DMS53 treated with DMSO at 0.1 percent for 48 hours (cell line): ENCODE measurements around the gene NME2.
"Not testable (repeated sequence)": the region's sequence is repeated elsewhere in the genome, so short reads cannot be mapped to it uniquely, and the experiment has no call there.

Experiments
- DNase-seq: peaks from one replicate; lab custom pipeline; 2025; ENCODE audit not compliant: unreplicated experiment; lab: John Stamatoyannopoulos, UW

NME2 gene

GRCh38 chr17:51152766-51153209 is 13.4 kb upstream of the NME2 start:
- peak; percentile 85 for DNase-seq

- peak; percentile 100 for DNase-seq
Measured at GRCh38 chr17:51153210-51154072, 12.8 kb upstream of the NME2 start, which contains the start of gene NME1. Gene NME1 (plus strand): TSS chr17:51153559. CDS start chr17:51155655, 2,096 bp downstream.

GRCh38 chr17:51154176-51154575 is 12.0 kb upstream of the NME2 start:
- no peak for DNase-seq

- DNase-seq: no peak
Measured at GRCh38 chr17:51155416-51155815, 10.8 kb upstream of the NME2 start.

GRCh38 chr17:51159604-51160003 is 6.6 kb upstream of the NME2 start:
- no peak for DNase-seq

- no peak for DNase-seq
Measured at GRCh38 chr17:51161541-51161940, 4.7 kb upstream of the NME2 start.

- DNase-seq: peak; percentile 61
Measured at GRCh38 chr17:51164911-51165679, 1.1 kb upstream of the NME2 start.

- peak; percentile 69 for DNase-seq
Measured at GRCh38 chr17:51165680-51166197, 472 bp upstream of the NME2 start.

- peak; percentile 32 for DNase-seq
Measured at GRCh38 chr17:51166987-51167931, 1.0 kb downstream of the NME2 start.

- DNase-seq: no peak
Measured at GRCh38 chr17:51169340-51169739, 3.1 kb downstream of the NME2 start.

GRCh38 chr17:51170736-51171135 is 4.5 kb downstream of the NME2 start:
- DNase-seq: no peak

GRCh38 chr17:51172030-51172429 is 5.8 kb downstream of the NME2 start:
- not testable (repeated sequence) for DNase-seq

GRCh38 chr17:51180486-51180885 is 14.3 kb downstream of the NME2 start:
- DNase-seq: no peak

- DNase-seq: no peak
Measured at GRCh38 chr17:51184124-51184523, 17.9 kb downstream of the NME2 start.

- no peak for DNase-seq
Measured at GRCh38 chr17:51185763-51186332, 19.6 kb downstream of the NME2 start.

- DNase-seq: no peak
Measured at GRCh38 chr17:51188271-51188833, 22.1 kb downstream of the NME2 start.

- no peak for DNase-seq
Measured at GRCh38 chr17:51189162-51189561, 23.0 kb downstream of the NME2 start.

- DNase-seq: no peak
Measured at GRCh38 chr17:51189628-51190027, 23.4 kb downstream of the NME2 start.

- no peak for DNase-seq
Measured at GRCh38 chr17:51191895-51192294, 25.7 kb downstream of the NME2 start.

GRCh38 chr17:51197754-51198153 is 31.5 kb downstream of the NME2 start:
- no peak for DNase-seq
